GM12864 (cell line): ENCODE measurements around the gene ZNF467.

Source experiments
- DNase-seq: peaks from one replicate; pipeline ENCODE4 v3.0.0-alpha.2; 2011; ENCODE audit warnings: low read depth
- H3K4me3 ChIP-seq: 2 replicates; pipeline ENCODE4 v1.5.1; 2011; ENCODE audit warnings: mild to moderate bottlenecking, low read depth, low read length, control low read depth
- CTCF ChIP-seq: IDR thresholded peaks from 2 replicates; pipeline ENCODE4 v1.5.1; 2011; ENCODE audit warnings: low read depth, mild to moderate bottlenecking, moderate library complexity, low read length, control low read depth, inconsistent platforms; ENCODE audit errors: missing control alignments

Gene ZNF467

GRCh38 chr7:149723082-149723767 is 50.2 kb downstream of the ZNF467 start:
- DNase-seq, result no peak
- no peak overlapping the region for H3K4me3 ChIP-seq
- TF ChIP-seq CTCF, result no peak

- no peak overlapping the region for H3K4me3 ChIP-seq
- DNase-seq, result no peak
- no peak for TF ChIP-seq CTCF
Observed at GRCh38 chr7:149722356-149722957, 50.9 kb downstream of the ZNF467 start.

DNA sequence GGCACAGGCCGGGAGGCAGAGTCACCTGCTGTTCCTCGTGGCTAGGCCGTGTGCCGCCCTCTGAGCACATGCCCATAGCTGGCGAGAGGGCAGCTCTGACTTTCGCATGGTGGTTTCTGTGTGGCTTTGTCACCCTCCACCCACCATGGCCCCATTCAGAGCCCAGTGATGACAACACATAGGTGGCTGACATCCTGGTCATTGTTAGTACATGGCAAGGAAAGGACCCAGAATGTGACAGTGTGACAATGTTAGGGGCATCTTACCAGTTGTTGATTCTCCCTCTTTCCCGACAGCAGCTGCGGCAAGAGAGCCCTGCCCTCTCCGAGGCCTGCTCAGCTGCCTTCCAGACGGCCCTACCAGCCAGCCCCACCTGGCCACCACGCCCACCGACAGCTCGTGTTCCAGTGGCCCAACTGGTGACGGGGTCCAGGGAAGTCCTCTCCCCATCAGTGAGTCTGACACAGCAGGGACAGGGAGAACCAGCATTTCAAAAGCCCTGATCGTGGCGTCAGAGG is 52.2 kb downstream of the ZNF467 start:
- DNase-seq, result no peak
- H3K4me3 ChIP-seq, result no peak overlapping the region
- no peak for TF ChIP-seq CTCF

DNA sequence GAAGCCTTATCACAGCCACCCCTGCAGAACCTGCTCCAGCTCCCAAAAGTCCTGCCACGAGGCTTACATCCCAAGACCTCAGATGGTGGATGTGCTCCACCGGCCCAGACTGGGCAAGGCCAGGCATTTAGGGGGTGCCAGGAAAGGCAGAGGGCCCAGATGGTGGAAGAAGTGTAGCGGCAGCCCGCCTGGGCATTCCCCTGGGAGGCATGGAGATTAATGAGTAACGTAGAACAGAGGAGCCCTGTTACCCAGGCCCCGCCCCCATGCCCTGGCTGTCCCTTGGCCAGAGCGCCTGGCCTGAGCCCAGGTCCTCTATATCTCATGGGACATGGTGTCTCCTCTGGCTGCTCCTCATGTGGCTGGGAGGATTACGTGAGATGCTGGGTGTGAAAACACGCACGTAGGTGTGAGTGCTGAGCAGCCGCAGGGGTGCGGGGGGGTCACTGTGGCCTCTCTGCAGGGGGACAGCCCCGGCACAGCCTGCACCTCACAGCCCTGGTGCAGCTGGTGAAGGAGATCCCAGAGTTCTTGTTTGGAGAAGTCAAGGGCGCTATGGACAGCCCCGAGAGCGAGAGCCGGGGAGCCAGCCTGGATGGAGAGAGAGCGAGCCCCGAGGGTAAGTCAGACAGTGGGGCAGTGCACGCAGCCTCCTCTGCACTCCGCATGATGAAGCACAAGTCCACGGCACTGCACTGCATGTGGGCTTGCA is 52.9 kb downstream of the ZNF467 start:
- no peak overlapping the region for H3K4me3 ChIP-seq
- DNase-seq, result no peak
- TF ChIP-seq CTCF, result no peak

DNA sequence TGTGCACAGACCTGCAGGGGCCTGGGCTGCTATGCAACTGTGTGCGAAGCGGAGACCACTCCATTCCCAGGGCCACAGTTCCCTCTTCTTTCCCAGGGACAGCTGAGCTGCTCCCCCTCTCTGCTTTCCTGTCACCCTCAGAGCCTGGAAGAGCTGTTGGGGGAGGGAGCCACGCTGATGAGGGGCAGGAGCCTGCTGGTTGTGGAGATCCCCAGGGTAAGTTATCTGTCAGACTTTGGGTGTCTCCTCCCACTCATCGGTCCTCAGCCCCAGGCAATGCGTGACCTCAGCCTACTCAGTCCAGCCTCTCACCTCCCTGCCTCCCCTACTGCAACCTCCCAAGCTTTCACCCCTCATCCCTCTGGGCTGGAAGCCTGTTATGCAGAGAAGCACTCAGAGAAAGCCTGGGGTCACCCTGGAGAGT is 53.5 kb downstream of the ZNF467 start:
- DNase-seq, result peak; percentile 22
- TF ChIP-seq CTCF, result no peak

GRCh38 chr7:149719050-149719899 is 54.1 kb downstream of the ZNF467 start:
- no peak for DNase-seq
- no peak for TF ChIP-seq CTCF
- no peak overlapping the region for H3K4me3 ChIP-seq

More for the DNA sequence above, 53.5 kb downstream of the ZNF467 start:
- H3K4me3 ChIP-seq, result no peak overlapping the region
